ENCODE data around the gene YWHAG. TPM values are rescaled to one million over a fixed set of nuclear protein-coding genes. Genes with fewer than 3 reads are reported as not detected.
"Not testable (repeated sequence)": the region's sequence is repeated elsewhere in the genome, so short reads cannot be mapped to it uniquely, and the experiment has no call there.

Gene YWHAG
- polyA plus RNA-seq, 2 donors, result 35.2 to 53.3 TPM

DNA sequence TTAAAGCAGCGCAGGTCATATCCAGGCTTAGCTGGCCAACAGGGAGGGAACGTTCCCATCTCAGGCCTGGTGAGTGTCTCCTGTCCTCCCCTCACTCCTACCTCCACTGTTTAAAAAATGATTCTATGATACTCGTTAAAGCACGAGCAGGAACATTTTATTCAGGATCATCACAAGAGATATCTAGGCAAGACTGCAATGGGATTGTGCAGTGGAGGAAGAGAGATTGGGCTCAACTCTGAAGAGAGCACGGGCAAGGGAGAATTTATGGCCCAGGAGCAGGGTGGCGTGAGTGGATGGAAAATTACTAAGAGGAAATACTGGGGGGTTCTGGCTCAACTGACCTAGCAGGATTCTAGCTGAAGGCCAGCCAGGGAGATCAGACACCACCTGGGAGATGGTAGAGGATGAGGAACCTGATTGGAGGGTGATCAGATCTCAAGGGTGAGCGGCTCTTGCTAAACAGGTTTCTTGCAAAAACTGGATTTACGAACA lies 65.3 kb downstream of the YWHAG start:
- 47 to 69% methylated on average over 8 of the region's 8 CpGs for WGBS, 2 donors

DNA sequence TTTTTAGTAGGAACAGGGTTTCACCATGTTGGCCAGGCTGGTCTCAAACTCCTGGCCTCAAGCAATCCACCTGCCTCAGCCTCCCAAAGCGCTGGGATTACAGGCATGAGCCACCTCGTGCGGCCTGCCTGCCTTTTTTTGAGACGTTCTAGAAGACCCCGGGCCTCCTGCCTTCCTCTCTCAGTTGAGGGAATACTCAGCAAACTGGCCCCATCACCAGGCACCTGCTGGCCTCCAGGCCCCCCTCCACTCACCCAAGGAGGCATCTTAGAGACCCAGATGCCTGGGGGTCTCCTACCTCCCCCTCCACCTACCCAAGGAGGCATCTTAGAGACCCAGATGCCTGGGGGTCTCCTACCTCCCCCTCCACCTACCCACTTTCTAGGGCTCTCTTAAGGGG lies 65.9 kb downstream of the YWHAG start:
- not testable (repeated sequence) for H3K4me3 ChIP-seq (ENCODE audit: low read depth in 1 of 2, low read length in 2 of 2); H3K36me3 ChIP-seq (ENCODE audit: control insufficient read depth in 2 of 2, insufficient read depth in 2 of 2, low read length in 1 of 2); H3K27me3 ChIP-seq (ENCODE audit: control insufficient read depth in 1 of 2, insufficient read depth in 2 of 2, low read length in 2 of 2); H3K9me3 ChIP-seq (ENCODE audit: control insufficient read depth in 2 of 2, insufficient read depth in 1 of 2, low read depth in 1 of 2, low read length in 1 of 2)
- WGBS, 2 donors, result 78 to 79% methylated on average over 5 of the region's 5 CpGs
- Histone ChIP-seq H3K4me1 (ENCODE audit: control insufficient read depth in 2 of 2, insufficient read depth in 2 of 2, low read length in 1 of 2) (peaks cover 5 to 32% of the 10 kb centered on the region in 2 donors), H3K27ac (ENCODE audit: low read depth in 2 of 2, low read length in 1 of 2) (peak overlapping the region; percentile 99 to 100)

More for the DNA sequence above, 65.3 kb downstream of the YWHAG start:
- no peak overlapping the region for H3K4me3 ChIP-seq (ENCODE audit: low read depth in 1 of 2, low read length in 2 of 2)
- no peaks in the 10 kb centered on the region for H3K36me3 ChIP-seq (ENCODE audit: control insufficient read depth in 2 of 2, insufficient read depth in 2 of 2, low read length in 1 of 2)
- no peaks in the 10 kb centered on the region for H3K27me3 ChIP-seq (ENCODE audit: control insufficient read depth in 1 of 2, insufficient read depth in 2 of 2, low read length in 2 of 2)
- peaks cover 5 to 32% of the 10 kb centered on the region in 2 donors for H3K4me1 ChIP-seq (ENCODE audit: control insufficient read depth in 2 of 2, insufficient read depth in 2 of 2, low read length in 1 of 2)
- H3K9me3 ChIP-seq (ENCODE audit: control insufficient read depth in 2 of 2, insufficient read depth in 1 of 2, low read depth in 1 of 2, low read length in 1 of 2), result no peaks in the 10 kb centered on the region
- peak overlapping the region; percentile 99 to 100 for H3K27ac ChIP-seq (ENCODE audit: low read depth in 2 of 2, low read length in 1 of 2)

GRCh38 chr7:76292213-76292573 lies 66.6 kb downstream of the YWHAG start:
- H3K27ac ChIP-seq (ENCODE audit: low read depth in 2 of 2, low read length in 1 of 2), result peak overlapping the region; percentile 96 to 98
- 4 to 10% methylated on average over 5 of the region's 5 CpGs for WGBS, 2 donors
- peak overlapping the region; percentile 32 to 36 for H3K4me3 ChIP-seq (ENCODE audit: low read depth in 1 of 2, low read length in 2 of 2)
- no peaks in the 10 kb centered on the region for H3K9me3 ChIP-seq (ENCODE audit: control insufficient read depth in 2 of 2, insufficient read depth in 1 of 2, low read depth in 1 of 2, low read length in 1 of 2)
- H3K27me3 ChIP-seq (ENCODE audit: control insufficient read depth in 1 of 2, insufficient read depth in 2 of 2, low read length in 2 of 2), result no peaks in the 10 kb centered on the region
- H3K36me3 ChIP-seq (ENCODE audit: control insufficient read depth in 2 of 2, insufficient read depth in 2 of 2, low read length in 1 of 2), result peaks cover 0 to 2% of the 10 kb centered on the region in 2 donors
- H3K4me1 ChIP-seq (ENCODE audit: control insufficient read depth in 2 of 2, insufficient read depth in 2 of 2, low read length in 1 of 2), result peaks cover 5 to 29% of the 10 kb centered on the region in 2 donors

GRCh38 chr7:76291351-76292212 lies 67.2 kb downstream of the YWHAG start:
- Histone ChIP-seq H3K9me3 (ENCODE audit: control insufficient read depth in 2 of 2, insufficient read depth in 1 of 2, low read depth in 1 of 2, low read length in 1 of 2) (no peaks in the 10 kb centered on the region), H3K27me3 (ENCODE audit: control insufficient read depth in 1 of 2, insufficient read depth in 2 of 2, low read length in 2 of 2) (no peaks in the 10 kb centered on the region), H3K4me3 (ENCODE audit: low read depth in 1 of 2, low read length in 2 of 2) (peak overlapping the region; percentile 32 to 36), H3K4me1 (ENCODE audit: control insufficient read depth in 2 of 2, insufficient read depth in 2 of 2, low read length in 1 of 2) (peaks cover 2 to 24% of the 10 kb centered on the region in 2 donors), H3K27ac (ENCODE audit: low read depth in 2 of 2, low read length in 1 of 2) (peak overlapping the region; percentile 96 to 98), H3K36me3 (ENCODE audit: control insufficient read depth in 2 of 2, insufficient read depth in 2 of 2, low read length in 1 of 2) (peaks cover 0 to 2% of the 10 kb centered on the region in 2 donors)
- WGBS, 2 donors, result 9 to 11% methylated on average over 30 of the region's 30 CpGs

- H3K27me3 ChIP-seq (ENCODE audit: control insufficient read depth in 1 of 2, insufficient read depth in 2 of 2, low read length in 2 of 2); H3K9me3 ChIP-seq (ENCODE audit: control insufficient read depth in 2 of 2, insufficient read depth in 1 of 2, low read depth in 1 of 2, low read length in 1 of 2); H3K4me3 ChIP-seq (ENCODE audit: low read depth in 1 of 2, low read length in 2 of 2); H3K36me3 ChIP-seq (ENCODE audit: control insufficient read depth in 2 of 2, insufficient read depth in 2 of 2, low read length in 1 of 2): not testable (repeated sequence)
- H3K27ac ChIP-seq (ENCODE audit: low read depth in 2 of 2, low read length in 1 of 2), result peak overlapping the region; percentile 95 to 98
- 73 to 81% methylated on average over 6 of the region's 6 CpGs for WGBS, 2 donors
- H3K4me1 ChIP-seq (ENCODE audit: control insufficient read depth in 2 of 2, insufficient read depth in 2 of 2, low read length in 1 of 2), result peaks cover 2 to 24% of the 10 kb centered on the region in 2 donors
Observed at GRCh38 chr7:76290847-76291350, 67.9 kb downstream of the YWHAG start.

GRCh38 chr7:76286842-76287403 lies 71.9 kb downstream of the YWHAG start:
- Histone ChIP-seq H3K27me3 (ENCODE audit: control insufficient read depth in 1 of 2, insufficient read depth in 2 of 2, low read length in 2 of 2) (no peaks in the 10 kb centered on the region), H3K27ac (ENCODE audit: low read depth in 2 of 2, low read length in 1 of 2) (no peak overlapping the region), H3K36me3 (ENCODE audit: control insufficient read depth in 2 of 2, insufficient read depth in 2 of 2, low read length in 1 of 2) (peaks cover 0 to 7% of the 10 kb centered on the region in 2 donors), H3K4me1 (ENCODE audit: control insufficient read depth in 2 of 2, insufficient read depth in 2 of 2, low read length in 1 of 2) (peaks cover 10 to 12% of the 10 kb centered on the region in 2 donors), H3K4me3 (ENCODE audit: low read depth in 1 of 2, low read length in 2 of 2) (no peak overlapping the region), H3K9me3 (ENCODE audit: control insufficient read depth in 2 of 2, insufficient read depth in 1 of 2, low read depth in 1 of 2, low read length in 1 of 2) (no peaks in the 10 kb centered on the region)
- 81 to 88% methylated on average over 16 of the region's 16 CpGs for WGBS, 2 donors

DNA sequence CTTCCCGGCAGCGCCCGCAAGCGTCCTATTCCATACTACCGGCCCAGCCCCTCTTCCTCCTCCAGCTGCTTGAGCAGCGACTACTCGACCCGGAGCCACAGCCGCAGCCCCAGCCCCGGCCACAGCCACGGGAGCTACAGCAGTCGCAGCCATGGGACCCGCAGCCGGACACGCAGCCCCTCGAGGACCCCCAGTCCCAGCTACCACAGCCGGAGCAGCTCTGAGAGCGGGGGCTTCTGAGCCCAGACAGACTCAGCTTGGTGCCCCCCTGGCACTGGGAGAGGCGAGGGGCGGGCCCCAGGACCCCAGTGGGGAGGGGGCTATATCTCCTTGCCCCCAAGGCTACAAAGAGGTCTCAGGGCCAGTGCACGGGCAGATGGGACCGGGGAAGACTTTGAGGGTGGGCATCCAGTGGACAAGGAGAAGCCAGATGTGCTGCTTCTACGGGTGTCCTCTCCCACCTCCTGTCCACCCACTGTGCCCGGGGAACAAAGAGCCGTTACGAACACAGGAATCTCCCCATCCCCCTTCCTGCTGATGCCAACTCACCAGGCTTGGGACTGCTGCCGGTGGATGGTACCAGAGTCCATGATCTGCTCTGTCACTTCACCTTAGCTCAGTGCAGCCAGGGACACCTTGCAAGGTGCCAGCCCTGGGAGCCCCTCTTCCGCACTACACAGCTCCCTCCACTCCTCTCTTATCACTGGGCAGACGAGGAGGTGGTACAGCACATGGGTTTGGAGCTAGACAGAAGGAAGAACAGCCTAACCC lies 73.0 kb downstream of the YWHAG start:
- Histone ChIP-seq H3K36me3 (ENCODE audit: control insufficient read depth in 2 of 2, insufficient read depth in 2 of 2, low read length in 1 of 2) (peaks cover 0 to 7% of the 10 kb centered on the region in 2 donors), H3K4me1 (ENCODE audit: control insufficient read depth in 2 of 2, insufficient read depth in 2 of 2, low read length in 1 of 2) (peaks cover 6 to 9% of the 10 kb centered on the region in 2 donors), H3K27ac (ENCODE audit: low read depth in 2 of 2, low read length in 1 of 2) (no peak overlapping the region), H3K4me3 (ENCODE audit: low read depth in 1 of 2, low read length in 2 of 2) (no peak overlapping the region), H3K9me3 (ENCODE audit: control insufficient read depth in 2 of 2, insufficient read depth in 1 of 2, low read depth in 1 of 2, low read length in 1 of 2) (no peaks in the 10 kb centered on the region), H3K27me3 (ENCODE audit: control insufficient read depth in 1 of 2, insufficient read depth in 2 of 2, low read length in 2 of 2) (no peaks in the 10 kb centered on the region)
- WGBS, 2 donors, result 88 to 89% methylated on average over 29 of the region's 29 CpGs

DNA sequence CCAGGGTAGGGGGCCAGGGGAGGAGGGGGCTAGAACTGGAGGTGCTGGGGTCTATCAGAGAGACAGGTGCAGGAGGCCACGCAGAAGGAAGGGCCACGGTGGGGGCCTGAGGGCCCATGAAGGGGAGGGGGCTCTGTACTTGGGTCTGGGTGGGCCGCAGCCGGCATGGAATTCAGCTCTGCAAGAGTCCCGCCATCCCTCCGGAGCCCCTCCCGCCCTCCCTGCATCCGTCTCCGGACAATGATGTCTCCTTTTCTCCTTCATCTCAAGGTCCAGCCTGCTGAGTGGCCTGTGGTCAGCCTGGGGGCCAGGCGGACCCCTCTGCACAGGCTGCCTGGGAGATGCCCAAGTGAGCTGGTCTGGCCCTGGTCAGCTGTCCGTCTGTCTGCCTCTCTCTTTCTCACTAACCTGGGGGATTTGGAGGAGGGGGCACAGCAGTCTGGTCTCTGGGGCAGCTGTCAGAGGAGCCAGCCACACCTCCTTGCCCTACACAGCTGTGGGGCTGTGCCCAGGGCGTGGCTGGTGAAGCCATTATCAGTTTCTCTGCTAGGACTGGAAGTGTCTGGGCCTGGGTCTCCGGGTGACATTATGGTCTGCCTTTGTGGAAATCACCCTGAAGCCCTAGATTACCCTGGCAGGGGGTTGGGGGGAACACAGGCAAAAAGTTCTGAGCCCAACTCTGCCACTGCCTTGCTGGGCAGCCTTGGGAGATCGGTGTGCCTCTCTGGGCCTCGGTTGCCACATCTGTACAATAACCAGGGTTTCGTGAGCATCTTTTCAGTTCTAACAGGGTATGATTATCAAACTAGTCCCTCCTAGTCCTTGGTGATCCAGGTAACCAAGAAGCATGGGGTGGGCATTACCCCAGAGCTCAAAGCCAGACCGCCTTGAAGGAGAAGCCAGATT lies 75.3 kb downstream of the YWHAG start:
- 76 to 89% methylated on average over 7 to 17 of the region's 17 CpGs for WGBS, 2 donors

More for the DNA sequence above, 75.3 kb downstream of the YWHAG start:
- Histone ChIP-seq H3K27ac (ENCODE audit: low read depth in 2 of 2, low read length in 1 of 2) (no peak overlapping the region), H3K27me3 (ENCODE audit: control insufficient read depth in 1 of 2, insufficient read depth in 2 of 2, low read length in 2 of 2) (no peaks in the 10 kb centered on the region), H3K4me3 (ENCODE audit: low read depth in 1 of 2, low read length in 2 of 2) (peak overlapping the region; percentile 58 to 68), H3K9me3 (ENCODE audit: control insufficient read depth in 2 of 2, insufficient read depth in 1 of 2, low read depth in 1 of 2, low read length in 1 of 2) (no peaks in the 10 kb centered on the region), H3K36me3 (ENCODE audit: control insufficient read depth in 2 of 2, insufficient read depth in 2 of 2, low read length in 1 of 2) (peaks cover 0 to 7% of the 10 kb centered on the region in 2 donors), H3K4me1 (ENCODE audit: control insufficient read depth in 2 of 2, insufficient read depth in 2 of 2, low read length in 1 of 2) (peaks cover 3 to 9% of the 10 kb centered on the region in 2 donors)

Measured in esophagus (tissue), 2 donors.